ENCODE results near the gene STK32A. TPM values are rescaled to one million over a fixed set of nuclear protein-coding genes. Genes with fewer than 3 reads are reported as not detected.
A peak's percentile ranks its signal among the peaks of the same experiment; 100 is the strongest.

STK32A gene
- total RNA-seq, 4 donors from 2014 or later = 0.04 to 1.7 (median 0.80) TPM

DNA sequence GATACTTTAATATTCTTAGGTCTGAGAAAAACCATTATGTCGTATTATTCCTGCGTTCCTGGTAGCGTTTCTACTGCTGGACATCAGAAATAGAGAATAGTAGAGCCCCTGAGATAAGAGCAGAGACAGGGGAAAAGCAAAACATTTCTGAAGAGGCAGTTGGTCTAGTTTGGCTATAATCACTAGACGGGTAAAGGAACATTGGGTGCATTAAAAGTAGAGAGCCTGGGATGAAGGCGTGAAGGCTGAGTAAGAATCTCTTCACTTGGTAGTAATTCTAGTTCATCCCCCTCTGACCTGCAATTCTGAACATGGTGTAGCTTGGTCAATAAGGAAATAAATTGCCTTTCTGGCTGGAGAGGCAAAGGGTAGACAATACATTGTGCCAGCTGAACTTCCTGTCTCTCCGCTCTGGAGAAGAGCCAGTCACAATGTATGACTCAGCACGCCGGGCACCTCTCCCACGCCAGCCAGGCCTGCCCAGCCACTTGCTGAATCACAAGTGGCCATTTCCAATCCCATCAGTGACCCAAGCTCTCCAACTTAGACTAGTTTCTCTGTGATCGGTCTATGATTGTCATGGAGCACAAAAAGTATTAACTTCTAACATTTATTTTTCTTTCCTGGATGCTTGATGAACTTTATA is 75.4 kb downstream of the STK32A start:
- Histone ChIP-seq H3K27me3 (no peaks in the 10 kb centered on the region), H3K27ac (no peak overlapping the region), H3K4me3 (no peak overlapping the region), H3K36me3 (no peaks in the 10 kb centered on the region), H3K4me1 (no peaks in the 10 kb centered on the region), H3K9me3 (no peaks in the 10 kb centered on the region)
- in situ Hi-C loops (cut with MboI; ENCODE audit: low sequenced_read_pairs in 4 of 4) (no loop called here), intact Hi-C loops (cut with DNase I; ENCODE audit: low total_unique reads) (no loop called here)
- peak; percentile 73 to 76 for ATAC-seq
- TF ChIP-seq, protein P1, sequence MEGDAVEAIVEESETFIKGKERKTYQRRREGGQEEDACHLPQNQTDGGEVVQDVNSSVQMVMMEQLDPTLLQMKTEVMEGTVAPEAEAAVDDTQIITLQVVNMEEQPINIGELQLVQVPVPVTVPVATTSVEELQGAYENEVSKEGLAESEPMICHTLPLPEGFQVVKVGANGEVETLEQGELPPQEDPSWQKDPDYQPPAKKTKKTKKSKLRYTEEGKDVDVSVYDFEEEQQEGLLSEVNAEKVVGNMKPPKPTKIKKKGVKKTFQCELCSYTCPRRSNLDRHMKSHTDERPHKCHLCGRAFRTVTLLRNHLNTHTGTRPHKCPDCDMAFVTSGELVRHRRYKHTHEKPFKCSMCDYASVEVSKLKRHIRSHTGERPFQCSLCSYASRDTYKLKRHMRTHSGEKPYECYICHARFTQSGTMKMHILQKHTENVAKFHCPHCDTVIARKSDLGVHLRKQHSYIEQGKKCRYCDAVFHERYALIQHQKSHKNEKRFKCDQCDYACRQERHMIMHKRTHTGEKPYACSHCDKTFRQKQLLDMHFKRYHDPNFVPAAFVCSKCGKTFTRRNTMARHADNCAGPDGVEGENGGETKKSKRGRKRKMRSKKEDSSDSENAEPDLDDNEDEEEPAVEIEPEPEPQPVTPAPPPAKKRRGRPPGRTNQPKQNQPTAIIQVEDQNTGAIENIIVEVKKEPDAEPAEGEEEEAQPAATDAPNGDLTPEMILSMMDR (IDR thresholded peaks at IDR 0.05 in 4 of 5, conservative IDR thresholded peaks at IDR 0.05 in 1 of 5) = no peak
- no peak for TF ChIP-seq POLR2A (IDR thresholded peaks at IDR 0.05)
- DNase-seq = peak; percentile 16 to 46

DNA sequence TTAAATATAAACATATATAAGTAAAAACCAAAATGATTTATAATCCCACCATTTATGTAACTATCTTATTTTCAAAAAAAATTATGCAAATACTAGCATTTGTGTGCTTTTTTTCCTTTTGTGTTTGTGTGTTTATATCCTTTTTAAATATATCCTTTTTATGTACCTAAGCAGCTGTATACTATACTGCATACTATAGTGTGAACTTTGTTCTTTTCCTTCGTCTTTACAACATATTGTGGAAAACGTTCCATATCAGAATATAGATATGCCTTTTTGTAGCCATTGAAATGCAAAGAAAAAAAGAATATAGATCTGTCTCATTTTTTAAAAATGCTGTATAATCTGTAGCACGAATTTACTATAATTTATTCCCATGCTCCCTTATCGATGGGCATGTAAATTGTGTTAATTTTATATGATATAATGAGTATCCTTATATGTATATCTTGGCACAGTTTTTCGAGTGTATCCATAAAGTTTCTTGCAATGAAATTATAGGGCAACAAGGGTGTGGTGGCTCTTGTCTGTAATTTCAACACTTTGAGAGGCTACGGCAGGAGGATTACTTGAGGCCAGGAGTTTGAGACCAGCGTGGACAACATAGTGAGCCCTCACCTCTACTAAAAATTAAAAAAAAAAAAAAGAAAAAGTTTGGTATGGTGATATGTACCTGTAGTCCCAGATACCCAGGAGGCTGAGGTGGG is 83.3 kb downstream of the STK32A start:
- Histone ChIP-seq H3K36me3 (no peaks in the 10 kb centered on the region), H3K9me3 (no peaks in the 10 kb centered on the region), H3K27ac (no peak overlapping the region), H3K4me3 (no peak overlapping the region), H3K27me3 (no peaks in the 10 kb centered on the region), H3K4me1 (no peaks in the 10 kb centered on the region)
- TF ChIP-seq, protein P1 (IDR thresholded peaks at IDR 0.05 in 4 of 5, conservative IDR thresholded peaks at IDR 0.05 in 1 of 5) = no peak
- TF ChIP-seq POLR2A (IDR thresholded peaks at IDR 0.05) = no peak
- intact Hi-C loops (cut with DNase I; ENCODE audit: low total_unique reads) = no loop called here
- in situ Hi-C loops (cut with MboI; ENCODE audit: low sequenced_read_pairs in 4 of 4) = no loop called here
- DNase-seq (no peak), ATAC-seq (no peak)

DNA sequence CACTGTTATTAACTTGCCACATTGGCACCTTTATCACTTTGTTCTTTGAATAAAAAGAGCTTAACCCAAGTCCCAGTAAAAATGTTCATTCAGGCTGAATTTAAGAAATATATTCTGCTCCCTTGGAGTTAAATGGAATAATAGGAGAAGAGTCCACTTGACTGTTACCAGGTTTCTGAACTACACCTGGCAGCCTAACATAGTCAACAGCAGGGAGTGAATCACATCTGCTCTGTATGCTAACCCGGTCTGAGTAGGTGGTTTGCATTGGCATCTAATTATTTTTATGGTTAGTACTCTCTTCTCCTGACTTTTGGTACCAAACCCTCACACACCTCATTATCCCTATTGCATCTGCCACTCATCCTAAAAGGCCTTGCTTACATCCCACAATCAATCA is 86.7 kb downstream of the STK32A start:
- ATAC-seq = no peak
- H3K27me3 ChIP-seq = no peaks in the 10 kb centered on the region
- H3K27ac ChIP-seq = no peak overlapping the region
- no peaks in the 10 kb centered on the region for H3K4me1 ChIP-seq
- H3K36me3 ChIP-seq = no peaks in the 10 kb centered on the region
- TF ChIP-seq POLR2A (IDR thresholded peaks at IDR 0.05) = no peak
- DNase-seq = no peak
- intact Hi-C loops (cut with DNase I; ENCODE audit: low total_unique reads) (no loop called here), in situ Hi-C loops (cut with MboI; ENCODE audit: low sequenced_read_pairs in 4 of 4) (no loop called here)
- H3K9me3 ChIP-seq = no peaks in the 10 kb centered on the region
- H3K4me3 ChIP-seq = no peak overlapping the region

DNA sequence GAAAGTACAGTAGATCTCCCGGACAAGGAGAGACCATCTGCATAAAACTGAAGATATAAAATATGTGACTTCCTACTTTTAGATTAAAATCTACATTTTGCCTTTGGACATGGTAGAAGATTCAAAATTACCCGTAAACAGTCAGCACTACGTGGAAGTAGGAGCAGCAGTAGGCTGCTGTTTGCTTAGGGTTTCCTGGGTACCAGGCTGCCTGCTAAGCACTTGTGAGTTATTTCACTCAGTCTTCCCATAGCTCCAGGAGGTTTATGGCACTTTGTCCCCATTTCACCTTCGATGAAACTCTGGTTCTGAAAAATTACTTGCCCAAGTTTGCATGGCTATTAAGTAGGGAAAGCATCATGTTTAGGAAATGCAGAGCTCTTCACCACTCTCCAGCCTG is 92.6 kb downstream of the STK32A start:
- intact Hi-C loops (cut with DNase I; ENCODE audit: low total_unique reads) = no loop called here
- no peaks in the 10 kb centered on the region for H3K36me3 ChIP-seq
- H3K9me3 ChIP-seq = no peaks in the 10 kb centered on the region
- in situ Hi-C loops (cut with MboI; ENCODE audit: low sequenced_read_pairs in 4 of 4) = no loop called here
- H3K27me3 ChIP-seq = no peaks in the 10 kb centered on the region
- H3K27ac ChIP-seq = no peak overlapping the region
- ATAC-seq (no peak), DNase-seq (no peak)
- H3K4me3 ChIP-seq = no peak overlapping the region
- H3K4me1 ChIP-seq = no peaks in the 10 kb centered on the region
- TF ChIP-seq, protein P1 (IDR thresholded peaks at IDR 0.05 in 4 of 5, conservative IDR thresholded peaks at IDR 0.05 in 1 of 5) = no peak
- no peak for TF ChIP-seq POLR2A (IDR thresholded peaks at IDR 0.05)

DNA sequence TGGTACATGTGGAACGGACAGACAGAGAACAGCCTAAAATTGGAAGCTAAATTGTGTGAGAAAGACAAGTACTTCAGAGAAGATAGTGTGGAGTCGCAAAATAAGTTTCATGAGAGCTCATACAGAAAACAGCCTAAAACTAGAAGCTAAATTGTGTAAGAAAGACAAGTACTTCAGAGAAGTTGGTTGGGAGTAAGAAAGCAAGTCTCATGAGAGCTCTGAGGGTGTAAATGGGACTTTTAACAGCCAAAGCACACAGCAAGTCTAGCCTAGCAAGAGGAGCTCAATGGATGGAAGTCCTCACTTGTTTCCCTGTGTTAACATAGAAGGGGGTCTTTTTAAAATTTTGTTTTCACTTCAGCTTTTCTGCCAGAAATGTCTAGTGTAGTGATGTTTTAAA is 93.1 kb downstream of the STK32A start:
- no peak for ATAC-seq
- no peaks in the 10 kb centered on the region for H3K4me1 ChIP-seq
- in situ Hi-C loops (cut with MboI; ENCODE audit: low sequenced_read_pairs in 4 of 4) = no loop called here
- no peaks in the 10 kb centered on the region for H3K27me3 ChIP-seq
- no peak for TF ChIP-seq POLR2A (IDR thresholded peaks at IDR 0.05)
- H3K4me3 ChIP-seq = no peak overlapping the region
- intact Hi-C loops (cut with DNase I; ENCODE audit: low total_unique reads) = no loop called here
- H3K9me3 ChIP-seq = no peaks in the 10 kb centered on the region
- DNase-seq = no peak
- H3K36me3 ChIP-seq = no peaks in the 10 kb centered on the region
- H3K27ac ChIP-seq = no peak overlapping the region
